Adrenal gland (tissue), 12 donors: ENCODE results near the gene NR6A1. TPM values are rescaled to one million over a fixed set of nuclear protein-coding genes. Genes with fewer than 3 reads are reported as not detected.
A peak's percentile ranks its signal among the peaks of the same experiment; 100 is the strongest.

Source experiments
- DNase-seq, 7 donors: peaks; one replicate each; pipeline ENCODE4 v3.0.0-alpha.2; 2019 to 2020
- H3K27ac ChIP-seq, 5 donors: fragments of 200-600 bp; sonication (generic) in 4 of 5; 1 replicate in 3 of 5; 2 replicates in 2 of 5; pipeline versions ENCODE4 v1.5.1 to v1.8.0; 2016 to 2020; ENCODE audit warnings: mild to moderate bottlenecking in 1 of 5
- H3K27me3 ChIP-seq: fragments of 200-600 bp; 2 replicates; pipeline ENCODE4 v1.8.0; 2021
- H3K36me3 ChIP-seq, 2 donors: fragments of 200-600 bp; replicated peaks in 1 of 2; 1 replicate in 1 of 2; 2 replicates in 1 of 2; pipeline versions ENCODE4 v1.5.1 to v1.8.0; 2018 to 2022
- H3K4me1 ChIP-seq, 2 donors: fragments of 200-600 bp; replicated peaks in 1 of 2; 1 replicate in 1 of 2; 2 replicates in 1 of 2; pipeline versions ENCODE4 v1.5.1 to v1.8.0; 2018 to 2021
- H3K4me3 ChIP-seq, 4 donors: fragments of 200-600 bp; sonication (generic) in 3 of 4; one replicate each; pipeline ENCODE4 v1.5.1; 2016 to 2018
- H3K9me3 ChIP-seq, 3 donors: fragments of 200-600 bp; sonication (generic) in 1 of 3; replicated peaks in 1 of 3; 1 replicate in 2 of 3; 2 replicates in 1 of 3; pipeline versions ENCODE4 v1.5.1 to v1.8.0; 2016 to 2021
- CTCF ChIP-seq, 6 experiments: fragments of 450-650 bp in 4 of 6; fragments of 200-600 bp in 2 of 6; sonication (generic) in 1 of 6; IDR thresholded peaks; 1 replicate in 5 of 6; 2 replicates in 1 of 6; pipeline versions ENCODE4 v1.5.1 to v1.8.0; 2016 to 2021; ENCODE audit warnings: antibody characterized with exemption in 6 of 6, mild to moderate bottlenecking in 2 of 6, moderate library complexity in 1 of 6
- POLR2A ChIP-seq, 2 donors: fragments of 450-650 bp; IDR thresholded peaks; one replicate each; pipeline ENCODE4 v1.6.1; 2017; ENCODE audit warnings: antibody characterized with exemption in 2 of 2, mild to moderate bottlenecking in 2 of 2, moderate library complexity in 1 of 2
- WGBS, 4 donors: extraction: QIAGEN DNeasy Blood & Tissue Kit in 2 of 4; methylation state at CpG; one replicate each; pipeline versions ENCODE4 v1.1.5 to v1.1.7; 2013 to 2017; 5-methylcytosine and 5-hydroxymethylcytosine counted together
- intact Hi-C, 2 donors: fragments of 100-400 bp; cut with DNase I; formaldehyde crosslinking; loops; one replicate each; pipeline versions ENCODE4 v1.14.1 to v1.15.0; 2022 to 2023
- polyA plus RNA-seq, 3 donors: library from polyadenylated mRNA; stranded (reverse); fragments of 200-250 nt in 2 of 3; fragments of 350-450 nt in 1 of 3; fragmentation: Illumina TruSeq in 1 of 3; extraction: RNeasy Lipid Tissue Mini Kit (QIAGEN cat#74804) in 1 of 3; gene quantifications; one replicate each; pipeline ENCODE4 v1.2.3, GENCODE V29; 2013 to 2014
- total RNA-seq, 9 donors: library from RNA; depleted of rRNA in 4 of 9; stranded (reverse); fragments of >200 nt in 4 of 9; fragments of 120-200 nt in 1 of 9; fragmentation: NEBNext Ultra II Directional in 1 of 9; extraction: Animal tissue kit (Norgen Biotek cat#: 25700) in 1 of 9; gene quantifications; one replicate each; pipeline versions ENCODE4 v1.1.0 to v1.2.4, GENCODE V29; 2013 to 2023
- donor health status: healthy with polysubstance abuse.
- donor health status: Bipolar disorder and iron deficiency.
- donor health status: DM: yes; HTN: yes; CAD: no.
- donor health status: DM: no; HTN: no; CAD: no.
- donor health status: DM: no; HTN: no; CAD: no.
- donor health status: DM: yes; HTN: yes; CAD: no.

The NR6A1 gene
- total and polyA plus RNA-seq, 12 donors = 0.46 to 9.8 (median 1.5) TPM

GRCh38 chr9:124497441-124497840, 273.7 kb downstream of the NR6A1 start:
- Histone ChIP-seq H3K36me3 (peaks cover 0 to 4% of the 10 kb centered on the region in 2 donors), H3K9me3 (no peaks in the 10 kb centered on the region), H3K4me1 (peaks cover 26 to 68% of the 10 kb centered on the region in 2 donors), H3K4me3 (no peak overlapping the region), H3K27ac (peak overlapping the region in 2 of 5 donors; percentile 28 to 81), H3K27me3 (no peaks in the 10 kb centered on the region)
- WGBS, 4 donors = 54 to 76% (median 72%) methylated on average over 3 to 8 of the region's 8 CpGs
- intact Hi-C loops = no loop called here
- DNase-seq = peak in 3 of 7 donors; percentile 43 to 55 (median 50)
- no peak for TF ChIP-seq POLR2A (IDR thresholded peaks at IDR 0.05)
- no peak for TF ChIP-seq CTCF (IDR thresholded peaks at IDR 0.05)

DNA sequence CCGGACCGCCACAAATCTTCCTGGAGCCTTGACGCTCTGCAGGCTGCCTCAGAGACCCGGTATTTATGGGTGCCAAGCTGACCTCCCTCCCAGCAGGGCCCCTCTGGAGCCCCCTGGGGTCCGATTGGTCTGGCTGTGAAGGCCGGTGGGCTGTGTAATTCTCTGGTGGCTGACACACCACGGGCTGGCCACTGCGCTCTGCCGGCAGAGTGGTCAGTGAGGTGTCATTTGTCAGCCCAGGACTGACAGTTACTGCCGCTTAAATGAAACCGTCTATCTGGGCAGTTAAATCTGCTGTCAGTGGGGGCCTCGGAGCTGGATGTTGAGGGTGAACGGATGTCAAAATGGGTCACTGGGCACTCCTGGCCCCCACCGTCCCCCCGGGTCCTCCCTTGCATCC, 274.6 kb downstream of the NR6A1 start:
- 34 to 42% (median 38%) methylated on average over 6 to 15 of the region's 15 CpGs for WGBS, 4 donors
- intact Hi-C loops = no loop called here
- H3K27me3 ChIP-seq = no peaks in the 10 kb centered on the region
- H3K4me1 ChIP-seq = peaks cover 26 to 60% of the 10 kb centered on the region in 2 donors
- H3K9me3 ChIP-seq = no peaks in the 10 kb centered on the region
- peaks cover 0 to 4% of the 10 kb centered on the region in 2 donors for H3K36me3 ChIP-seq
- no peak overlapping the region for H3K4me3 ChIP-seq
- DNase-seq = peak in 1 of 7 donors; percentile 32
- TF ChIP-seq POLR2A (IDR thresholded peaks at IDR 0.05) (no peak), CTCF (IDR thresholded peaks at IDR 0.05) (no peak)
- H3K27ac ChIP-seq = peak overlapping the region in 2 of 5 donors; percentile 26 to 81

GRCh38 chr9:124496075-124496449, 275.0 kb downstream of the NR6A1 start:
- 64 to 75% (median 72%) methylated on average over 3 of the region's 3 CpGs for WGBS, 4 donors
- H3K27me3 ChIP-seq = no peaks in the 10 kb centered on the region
- TF ChIP-seq POLR2A (IDR thresholded peaks at IDR 0.05) (no peak), CTCF (IDR thresholded peaks at IDR 0.05) (no peak)
- H3K36me3 ChIP-seq = peaks cover 0 to 4% of the 10 kb centered on the region in 2 donors
- DNase-seq = no peak
- H3K4me3 ChIP-seq = no peak overlapping the region
- H3K9me3 ChIP-seq = no peaks in the 10 kb centered on the region
- peak overlapping the region in 2 of 5 donors; percentile 26 to 81 for H3K27ac ChIP-seq
- intact Hi-C loops = no loop called here
- H3K4me1 ChIP-seq = peaks cover 22 to 56% of the 10 kb centered on the region in 2 donors

DNA sequence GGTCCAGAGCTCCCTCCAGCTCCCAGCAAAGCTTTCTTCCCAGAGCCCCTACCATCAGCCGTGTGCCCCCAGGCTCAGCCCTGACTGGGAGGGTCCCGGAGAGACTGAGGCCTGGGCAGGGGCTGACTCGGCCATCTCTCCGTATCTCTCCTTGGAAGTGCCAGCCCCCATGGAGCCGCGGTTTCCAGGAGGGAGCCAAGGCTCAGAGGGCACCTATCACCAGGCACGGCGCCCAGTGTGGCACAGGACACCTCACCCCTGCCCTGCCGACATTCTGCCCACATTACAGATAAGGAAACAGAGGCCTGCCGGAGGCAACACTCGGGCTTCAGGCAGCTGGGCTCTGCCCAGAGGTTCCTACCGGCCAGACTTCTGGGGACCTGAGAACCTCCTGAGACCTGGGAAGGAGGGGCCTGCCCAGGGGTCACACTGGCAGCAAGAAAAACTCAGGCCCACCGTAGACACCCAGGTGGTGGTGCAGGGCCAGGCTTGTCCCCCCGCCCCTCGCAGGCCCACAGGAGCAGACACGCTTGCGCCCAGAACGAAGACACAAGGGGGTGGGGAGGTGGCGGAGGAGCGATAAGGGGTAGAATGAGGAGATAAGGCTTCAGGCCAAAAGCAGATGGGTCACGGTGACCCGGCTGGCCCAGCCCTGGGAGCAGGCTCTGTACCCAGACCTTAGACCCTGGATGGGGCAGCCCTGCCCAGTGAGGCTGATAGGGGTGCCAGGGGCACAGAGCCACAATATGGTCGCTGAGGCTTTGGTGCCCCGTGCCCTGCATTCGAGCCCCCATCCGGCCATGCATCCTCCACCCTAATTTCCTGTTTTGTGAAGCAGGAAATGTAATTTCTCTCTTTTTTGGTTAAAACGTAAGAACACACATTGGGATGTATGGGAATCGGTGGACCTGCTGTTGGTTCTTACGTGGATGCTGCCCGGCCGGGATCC, 275.7 kb downstream of the NR6A1 start:
- intact Hi-C loops = no loop called here
- peak in 3 of 7 donors; percentile 51 to 61 (median 51) for DNase-seq
- H3K4me1 ChIP-seq = peaks cover 18 to 50% of the 10 kb centered on the region in 2 donors
- peaks cover 0 to 4% of the 10 kb centered on the region in 2 donors for H3K36me3 ChIP-seq
- 43 to 57% (median 53%) methylated on average over 16 to 31 of the region's 31 CpGs for WGBS, 4 donors
- H3K4me3 ChIP-seq = no peak overlapping the region
- no peaks in the 10 kb centered on the region for H3K27me3 ChIP-seq
- peak overlapping the region in 4 of 5 donors; percentile 18 to 59 (median 34) for H3K27ac ChIP-seq
- no peak for TF ChIP-seq CTCF (IDR thresholded peaks at IDR 0.05)
- TF ChIP-seq POLR2A (IDR thresholded peaks at IDR 0.05) = no peak
- no peaks in the 10 kb centered on the region for H3K9me3 ChIP-seq
